Activated CD4-positive, alpha-beta T cell treated with anti-CD3 and anti-CD28 coated beads, Interleukin-2, Interleukin-4, amounts not matched to agents 100 ng/mL and 50 ng/mL, durations not matched to agents 16 hours and 8 hours (primary cell): ENCODE measurements around the gene CDH19.

ENCODE experiments used
- DNase-seq: peaks from one replicate; pipeline ENCODE4 v3.0.0-alpha.2; 2020; ENCODE audit warnings: low spot score

CDH19 gene, protein sequence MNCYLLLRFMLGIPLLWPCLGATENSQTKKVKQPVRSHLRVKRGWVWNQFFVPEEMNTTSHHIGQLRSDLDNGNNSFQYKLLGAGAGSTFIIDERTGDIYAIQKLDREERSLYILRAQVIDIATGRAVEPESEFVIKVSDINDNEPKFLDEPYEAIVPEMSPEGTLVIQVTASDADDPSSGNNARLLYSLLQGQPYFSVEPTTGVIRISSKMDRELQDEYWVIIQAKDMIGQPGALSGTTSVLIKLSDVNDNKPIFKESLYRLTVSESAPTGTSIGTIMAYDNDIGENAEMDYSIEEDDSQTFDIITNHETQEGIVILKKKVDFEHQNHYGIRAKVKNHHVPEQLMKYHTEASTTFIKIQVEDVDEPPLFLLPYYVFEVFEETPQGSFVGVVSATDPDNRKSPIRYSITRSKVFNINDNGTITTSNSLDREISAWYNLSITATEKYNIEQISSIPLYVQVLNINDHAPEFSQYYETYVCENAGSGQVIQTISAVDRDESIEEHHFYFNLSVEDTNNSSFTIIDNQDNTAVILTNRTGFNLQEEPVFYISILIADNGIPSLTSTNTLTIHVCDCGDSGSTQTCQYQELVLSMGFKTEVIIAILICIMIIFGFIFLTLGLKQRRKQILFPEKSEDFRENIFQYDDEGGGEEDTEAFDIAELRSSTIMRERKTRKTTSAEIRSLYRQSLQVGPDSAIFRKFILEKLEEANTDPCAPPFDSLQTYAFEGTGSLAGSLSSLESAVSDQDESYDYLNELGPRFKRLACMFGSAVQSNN

DNA sequence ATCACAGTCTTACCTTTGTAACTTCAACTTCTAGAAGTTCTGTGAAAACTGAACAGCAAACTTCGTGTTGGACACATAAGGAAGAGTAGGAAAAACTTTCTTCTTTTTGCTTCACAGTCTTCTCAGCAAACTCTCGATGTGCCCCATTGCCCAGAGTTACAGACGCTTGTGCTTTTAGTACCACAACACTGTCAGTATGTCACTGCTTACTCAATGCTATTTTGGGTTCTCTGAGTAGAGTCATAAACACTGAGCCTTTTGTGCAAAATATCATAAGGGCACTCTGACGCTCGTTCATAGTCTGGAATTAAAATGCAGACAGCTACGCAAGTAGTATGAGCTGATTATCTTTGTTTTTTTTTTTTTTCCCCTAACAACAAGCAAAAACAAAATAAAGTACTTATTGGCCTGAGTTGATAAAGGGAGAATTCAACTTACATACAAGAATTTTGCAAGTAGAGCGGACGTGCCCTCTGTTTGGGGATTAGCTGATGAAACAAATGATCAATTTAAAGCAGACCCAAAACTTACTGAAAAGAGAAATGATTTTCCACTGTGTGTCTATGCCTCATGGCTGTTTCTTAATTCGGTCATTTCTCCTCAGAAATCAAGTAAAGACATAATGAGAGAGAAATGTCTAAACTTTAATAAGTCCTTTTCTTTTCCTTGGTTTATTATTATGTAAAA, at the start of gene CDH19:
TSS of gene CDH19 (minus strand) at position 150 of the 687 bp plus-strand sequence. CDS start 31,886 bp downstream, outside the sequence.
- no peak for DNase-seq

GRCh38 chr18:66647671-66648070, 43.8 kb upstream of the CDH19 start:
- DNase-seq, result no peak

DNA sequence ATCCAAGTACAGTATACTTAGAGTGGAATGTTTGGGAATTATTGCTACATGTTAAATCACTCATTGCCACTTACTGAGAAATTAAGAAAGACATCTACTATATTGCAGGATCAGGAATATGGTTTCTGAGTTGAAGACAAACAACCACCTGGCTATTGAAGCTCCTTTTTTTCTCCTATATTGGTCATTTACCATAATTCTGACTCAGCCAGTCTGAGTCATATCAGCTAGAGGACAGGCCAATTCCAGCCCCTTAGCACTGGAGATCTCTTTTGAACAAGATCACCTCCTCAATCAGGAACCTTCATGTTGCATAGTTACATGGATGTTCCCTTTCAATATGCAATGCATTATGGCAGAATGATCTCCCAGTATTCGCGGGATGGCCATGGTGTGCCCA, 42.7 kb upstream of the CDH19 start:
- DNase-seq, result no peak

DNA sequence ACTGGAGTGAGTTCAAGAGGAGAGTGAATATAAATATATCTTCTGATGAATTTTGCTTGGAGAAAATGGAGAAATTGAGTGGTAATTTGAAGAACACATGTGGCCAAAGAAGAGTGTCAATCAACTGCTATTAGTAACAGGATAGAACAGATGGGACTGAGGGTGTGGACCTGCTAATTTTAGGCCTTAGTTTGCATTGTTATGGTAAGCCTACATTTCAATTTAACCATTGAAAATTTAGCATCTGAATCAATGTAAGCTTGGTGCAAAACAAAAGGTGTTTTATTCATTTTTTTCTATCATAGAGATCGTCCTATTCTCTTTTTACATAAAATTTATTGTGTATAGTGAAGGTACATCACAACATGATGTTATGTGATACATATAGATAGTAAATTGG, 42.1 kb upstream of the CDH19 start:
- no peak for DNase-seq

GRCh38 chr18:66641056-66641455, 37.2 kb upstream of the CDH19 start:
- DNase-seq, result no peak

DNA sequence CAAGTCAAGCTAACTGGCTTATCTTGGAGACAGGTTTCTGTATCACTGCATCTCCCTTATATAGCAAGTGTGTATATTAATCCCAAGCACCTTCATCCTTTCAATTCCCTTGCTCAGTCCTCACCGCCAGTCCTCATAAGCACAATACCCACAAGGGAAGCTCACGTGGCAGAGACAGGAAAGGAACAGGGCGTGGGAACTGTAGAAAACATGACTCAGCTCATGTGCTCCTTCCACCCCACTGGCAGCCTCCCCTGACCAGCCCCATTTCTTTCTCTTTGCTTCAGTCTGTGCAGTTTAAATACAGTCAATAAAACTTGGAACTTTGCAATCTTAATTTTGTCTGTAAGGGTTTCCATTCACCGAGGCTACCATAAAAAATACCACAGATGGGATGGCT, 36.5 kb upstream of the CDH19 start:
- DNase-seq, result no peak

DNA sequence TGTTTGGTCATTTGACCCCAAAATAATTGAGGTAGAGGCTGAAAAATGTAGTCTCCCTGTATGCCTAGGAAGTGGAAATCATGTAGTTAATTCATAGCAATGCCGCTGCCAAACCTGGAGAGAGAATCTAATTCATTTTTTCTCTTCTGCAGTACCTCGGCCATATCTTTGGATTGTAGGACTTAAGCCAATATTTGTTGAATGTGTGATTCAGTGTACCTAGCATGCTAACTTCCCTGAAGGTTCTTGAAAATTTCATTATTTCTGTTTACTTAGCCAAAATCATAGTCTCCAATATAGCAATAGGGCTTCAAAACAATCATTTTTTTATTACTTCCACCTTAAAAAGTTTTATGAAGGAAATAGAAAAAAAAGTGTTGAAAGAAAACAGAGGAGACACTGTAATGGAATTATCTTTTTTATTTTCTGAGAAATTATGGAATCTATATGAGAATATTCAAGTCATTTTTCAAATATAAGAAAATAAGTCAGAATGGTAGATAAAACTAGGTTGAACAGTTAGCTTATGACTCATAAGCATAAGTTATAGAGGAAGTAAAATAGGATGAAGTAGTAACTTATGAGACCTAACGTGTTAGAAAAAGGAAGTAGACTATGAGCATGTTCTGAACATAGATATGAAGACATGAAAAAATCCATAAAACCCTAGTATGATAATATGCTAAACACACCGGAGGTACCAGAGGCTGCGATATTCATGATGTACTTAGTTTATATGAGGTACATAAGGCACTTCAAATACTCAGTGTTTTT, 35.2 kb upstream of the CDH19 start:
- DNase-seq, result no peak

DNA sequence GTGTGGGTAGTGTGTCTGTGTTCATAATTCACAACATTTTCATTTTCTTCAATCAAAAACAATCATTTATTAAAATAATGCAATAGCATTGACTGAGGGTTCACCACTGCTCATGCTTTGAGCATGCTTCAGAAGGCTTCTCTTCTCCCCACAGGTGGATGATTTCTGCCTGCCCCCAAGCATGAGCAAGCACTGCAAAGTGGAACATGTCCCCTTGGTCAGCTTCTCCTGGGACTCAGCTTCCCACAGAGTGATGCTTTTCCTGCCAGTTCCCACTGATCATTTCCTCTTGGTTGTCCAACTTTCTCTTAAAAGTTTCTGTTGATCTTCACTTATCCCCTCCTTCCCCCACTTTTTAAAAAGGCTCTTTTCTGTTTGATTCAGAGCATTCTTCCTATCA, 31.5 kb upstream of the CDH19 start:
- DNase-seq, result no peak

DNA sequence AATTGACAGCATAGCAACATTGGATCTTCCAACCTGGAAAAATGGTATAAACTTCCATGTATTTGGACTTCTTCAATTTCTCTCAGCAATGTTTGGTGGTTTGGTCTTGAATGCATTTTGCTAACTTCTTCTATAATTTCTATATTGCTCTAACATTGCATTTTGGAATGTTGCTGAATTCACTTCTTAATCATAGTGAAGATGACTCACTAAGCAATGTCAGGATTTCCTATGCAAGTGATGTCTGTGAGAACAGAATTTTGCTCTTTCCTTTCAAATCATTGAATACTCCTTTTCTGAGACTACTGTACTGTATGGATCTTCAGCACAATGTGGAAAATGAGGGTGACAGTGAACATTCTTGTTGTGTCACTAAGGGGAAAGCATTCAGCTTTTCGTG, 28.9 kb upstream of the CDH19 start:
- DNase-seq, result no peak

GRCh38 chr18:66630831-66631230, 26.9 kb upstream of the CDH19 start:
- DNase-seq, result no peak

DNA sequence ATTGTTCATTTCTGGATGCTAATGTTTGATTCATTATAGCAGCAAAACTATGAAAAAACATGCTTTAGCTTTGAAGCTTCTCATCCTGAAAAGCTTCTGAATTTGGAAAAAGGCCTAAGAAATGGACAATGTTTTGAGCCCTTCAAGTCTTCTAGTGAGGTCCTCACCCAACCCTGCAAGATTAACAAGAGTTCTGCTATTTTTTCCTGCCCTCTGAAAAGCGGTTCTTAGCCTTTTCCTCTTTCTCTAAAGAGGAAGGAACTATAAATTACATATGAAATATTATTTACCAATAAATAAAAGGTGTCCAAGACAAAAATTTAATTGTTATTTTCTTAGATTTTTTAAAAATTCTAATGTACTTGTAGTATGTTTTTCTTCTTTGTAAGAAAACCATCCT, 19.9 kb upstream of the CDH19 start:
- DNase-seq, result no peak

DNA sequence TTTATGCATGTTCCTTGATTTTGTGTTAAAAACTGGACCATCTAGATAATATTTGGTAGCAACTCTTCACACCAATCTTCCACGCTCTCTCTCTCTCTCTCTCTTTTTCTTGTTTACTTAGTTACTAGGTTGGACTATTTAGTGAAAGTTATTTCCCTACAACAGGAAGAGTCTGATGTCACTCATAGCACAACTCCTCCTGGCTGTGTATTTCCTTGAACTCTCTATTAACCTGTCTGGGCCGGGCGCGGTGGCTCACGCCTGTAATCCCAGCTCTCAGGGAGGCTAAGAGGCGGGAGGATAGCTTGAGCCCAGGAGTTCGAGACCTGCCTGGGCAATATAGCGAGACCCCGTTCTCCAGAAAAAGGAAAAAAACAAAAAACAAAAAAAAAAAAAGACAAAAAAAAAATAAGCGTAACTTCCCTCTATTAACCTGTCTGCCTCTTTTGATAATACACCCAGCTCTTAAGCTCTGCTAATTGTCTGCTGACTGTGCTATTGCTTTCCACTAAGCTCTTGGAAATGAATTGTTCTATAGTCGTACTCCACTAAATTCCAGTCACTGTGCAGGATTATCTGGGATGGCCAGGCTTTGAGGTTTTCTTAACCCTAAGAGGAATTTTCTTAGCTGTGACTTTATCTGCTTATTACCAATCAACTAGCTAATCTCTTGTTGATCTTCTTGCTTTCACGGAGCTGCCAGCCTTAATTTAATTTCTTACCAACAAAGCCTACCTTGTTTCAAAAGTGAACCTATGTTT, 18.1 kb upstream of the CDH19 start:
- DNase-seq, result no peak

DNA sequence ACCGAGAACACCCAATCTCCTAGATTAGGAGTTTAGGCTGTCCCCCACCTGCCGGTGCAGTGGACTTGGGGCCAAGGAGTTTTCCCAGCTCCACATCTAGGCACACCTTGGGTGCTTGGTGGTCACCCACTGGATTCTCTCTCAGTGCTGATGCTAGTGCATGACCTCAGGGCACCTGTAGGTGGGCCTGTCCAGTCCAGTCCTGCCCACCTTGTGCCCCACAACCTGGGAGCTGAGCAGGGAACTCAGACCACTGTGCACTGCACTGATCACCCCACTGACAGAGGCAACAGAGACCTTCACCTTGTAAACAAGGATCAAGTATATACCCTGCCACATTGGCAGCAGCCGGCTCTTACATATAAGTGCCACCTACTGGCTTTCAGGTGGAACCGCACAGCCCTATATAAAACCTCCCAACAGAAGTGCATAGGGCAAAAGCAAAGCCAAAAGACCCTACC, 12.7 kb upstream of the CDH19 start:
- peak; percentile 8 for DNase-seq

DNA sequence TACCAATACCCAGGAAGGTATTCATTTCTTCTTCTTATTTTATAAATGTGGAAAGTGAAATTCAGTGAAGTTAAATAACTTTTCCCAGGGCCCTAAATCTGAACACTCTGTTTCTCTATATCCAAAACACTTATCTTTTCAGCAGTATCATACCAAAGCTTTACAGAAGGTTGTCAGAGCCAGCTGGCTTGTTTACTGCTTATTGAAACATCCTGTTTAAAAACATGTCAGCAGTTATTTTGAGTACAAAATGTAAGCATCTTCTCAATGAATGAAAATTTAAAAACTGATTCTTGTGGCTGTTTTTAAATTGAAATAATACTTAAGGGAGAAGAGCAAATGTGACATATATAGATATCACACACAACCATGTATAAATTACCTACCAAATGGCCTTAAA, 11.3 kb upstream of the CDH19 start:
- DNase-seq, result no peak

- DNase-seq, result no peak
These were observed 3.7 kb upstream of the CDH19 start for GRCh38 chr18:66607632-66608031.

- DNase-seq, result no peak
These were observed 2.2 kb downstream of the CDH19 start for GRCh38 chr18:66601649-66602048.

DNA sequence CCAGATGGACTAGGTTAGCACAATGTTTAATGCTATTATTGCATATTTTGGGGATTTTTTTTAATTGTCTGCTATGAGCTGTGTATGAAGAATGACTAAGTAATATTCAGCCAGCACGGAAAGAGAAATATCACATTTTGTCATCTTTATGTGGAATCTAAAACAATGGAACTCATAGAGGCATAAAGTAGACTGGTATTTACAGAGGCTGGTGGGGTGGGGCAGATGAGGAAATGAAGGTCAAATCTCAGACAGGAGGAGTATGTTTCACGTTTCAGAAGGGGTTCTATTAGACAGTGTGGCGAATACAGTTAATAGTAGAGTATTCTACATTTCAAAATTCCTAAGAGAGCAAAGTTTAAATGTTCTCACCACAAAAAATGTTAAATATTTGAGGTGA, 4.7 kb downstream of the CDH19 start:
- DNase-seq, result no peak

- no peak for DNase-seq
These were observed 16.5 kb downstream of the CDH19 start for GRCh38 chr18:66587430-66587829.

- no peak for DNase-seq
These were observed 21.7 kb downstream of the CDH19 start for GRCh38 chr18:66582211-66582610.

- DNase-seq, result no peak
These were observed 28.6 kb downstream of the CDH19 start for GRCh38 chr18:66575263-66575662.

GRCh38 chr18:66571845-66572244, 32.0 kb downstream of the CDH19 start:
- no peak for DNase-seq
